Heart left ventricle (tissue), 16 donors: Measurements from ENCODE around the gene RNF34. TPM values are rescaled to one million over a fixed set of nuclear protein-coding genes. Genes with fewer than 3 reads are reported as not detected.
"Not testable (repeated sequence)": the region's sequence is repeated elsewhere in the genome, so short reads cannot be mapped to it uniquely, and the experiment has no call there.

Experiments
- ATAC-seq, 4 donors: fragments of 200-7000 bp; cut with Tn5 transposase; one replicate each; pipeline ENCODE4 v1.9.1; 2020 to 2022; ENCODE audit warnings: moderate library complexity in 4 of 4, mild to moderate bottlenecking in 3 of 4, moderate number of reproducible peaks in 1 of 4
- DNase-seq, 5 donors: peaks; one replicate each; pipeline ENCODE4 v3.0.0-alpha.2; 2020
- H3K27ac ChIP-seq, 12 donors: fragments of 200-600 bp; sonication (generic) in 4 of 12; one replicate each; pipeline versions ENCODE4 v1.5.0 to v1.8.0; 2016 to 2022; ENCODE audit warnings: mild to moderate bottlenecking in 2 of 12
- H3K27me3 ChIP-seq, 9 donors: fragments of 200-600 bp; sonication (generic) in 2 of 9; one replicate each; pipeline versions ENCODE4 v1.5.1 to v1.8.0; 2016 to 2022; ENCODE audit warnings: mild to moderate bottlenecking in 3 of 9
- H3K36me3 ChIP-seq, 9 donors: fragments of 200-600 bp; sonication (generic) in 2 of 9; one replicate each; pipeline versions ENCODE4 v1.5.0 to v1.8.0; 2018 to 2022; ENCODE audit warnings: mild to moderate bottlenecking in 2 of 9
- H3K4me1 ChIP-seq, 12 donors: fragments of 200-600 bp; sonication (generic) in 4 of 12; one replicate each; pipeline versions ENCODE4 v1.5.0 to v1.8.0; 2016 to 2022; ENCODE audit warnings: mild to moderate bottlenecking in 3 of 12
- H3K4me3 ChIP-seq, 12 donors: fragments of 200-600 bp; sonication (generic) in 4 of 12; one replicate each; pipeline versions ENCODE4 v1.5.0 to v1.8.0; 2017 to 2022; ENCODE audit warnings: mild to moderate bottlenecking in 9 of 12, moderate library complexity in 4 of 12
- H3K9me3 ChIP-seq, 12 donors: fragments of 200-600 bp; sonication (generic) in 4 of 12; one replicate each; pipeline versions ENCODE4 v1.5.0 to v1.8.0; 2016 to 2022; ENCODE audit warnings: mild to moderate bottlenecking in 1 of 12
- POLR2A ChIP-seq, 2 donors: fragments of 450-650 bp; IDR thresholded peaks; one replicate each; pipeline ENCODE4 v1.6.1; 2017; ENCODE audit warnings: antibody characterized with exemption in 2 of 2, mild to moderate bottlenecking in 2 of 2, moderate library complexity in 2 of 2
- WGBS, 4 donors: extraction: QIAGEN DNeasy Blood & Tissue Kit in 2 of 4; methylation state at CpG; one replicate each; pipeline versions ENCODE4 v1.1.5 to v1.1.7; 2013 to 2018; 5-methylcytosine and 5-hydroxymethylcytosine counted together
- intact Hi-C, 10 donors: fragments of 100-400 bp; cut with DNase I; formaldehyde crosslinking; loops; one replicate each; pipeline versions ENCODE4 v1.11.1 to v1.14.2; 2022
- polyA plus RNA-seq, 2 donors: library from polyadenylated mRNA; stranded (reverse); fragments of 200-250 nt; gene quantifications; one replicate each; pipeline ENCODE4 v1.2.3, GENCODE V29; 2013
- total RNA-seq, 9 donors: library from RNA; depleted of rRNA in 2 of 9; stranded (reverse); fragments of >200 nt in 2 of 9; fragmentation: NEBNext Ultra II Directional in 3 of 9; extraction: Animal tissue kit (Norgen Biotek cat#: 25700) in 3 of 9; gene quantifications; one replicate each; pipeline versions ENCODE4 v1.1.0 to v1.2.4, GENCODE V29; 2016 to 2023
- TF ChIP-seq, protein P1 (sequence below), 12 donors: fragments of 200-600 bp; sonication (generic) in 4 of 12; IDR thresholded peaks; one replicate each; pipeline versions ENCODE4 v1.5.0 to v1.8.0; 2018 to 2022; ENCODE audit warnings: antibody characterized with exemption in 12 of 12, mild to moderate bottlenecking in 5 of 12
- donor health status: ischemic (EF 13 %, LVEDD 7.1; RV severe dilation, severe dysfunction).
- donor health status: healthy with polysubstance abuse.
- donor health status: DM: no; HTN: yes; CAD: no.
- donor health status: DM: no; HTN: no; CAD: no.
- donor health status: ischemic (EF 25% LVEDD 6.9; RV normal size, moderate dysfunction).
- donor health status: ischemic (EF 25% LVEDD 5.7; RV mildly dilated, moderate dysfunction).
- donor health status: healthy.
- donor health status: DM: yes; HTN: yes; CAD: no.
- donor health status: ischemic (EF 35%, LVEDD 5.7; RV mildly dilated, moderate dysfunction).
- donor health status: nonischemic (EF 11% LVEDD 7.7; RV severe dilation, severe dysfunction).
- donor health status: DM: yes; HTN: yes; CAD: no.
- donor health status: PGD.
- donor health status: ischemic (EF 29% LVEDD 5.4; RV normal size, mild dysfunction).
- donor health status: nonischemic (EF 23%, LVEDD 6.1; RV moderate dilation, normal function).

The RNF34 gene
- total and polyA plus RNA-seq, 11 donors, result 19.3 to 31.5 (median 25.7) TPM

DNA sequence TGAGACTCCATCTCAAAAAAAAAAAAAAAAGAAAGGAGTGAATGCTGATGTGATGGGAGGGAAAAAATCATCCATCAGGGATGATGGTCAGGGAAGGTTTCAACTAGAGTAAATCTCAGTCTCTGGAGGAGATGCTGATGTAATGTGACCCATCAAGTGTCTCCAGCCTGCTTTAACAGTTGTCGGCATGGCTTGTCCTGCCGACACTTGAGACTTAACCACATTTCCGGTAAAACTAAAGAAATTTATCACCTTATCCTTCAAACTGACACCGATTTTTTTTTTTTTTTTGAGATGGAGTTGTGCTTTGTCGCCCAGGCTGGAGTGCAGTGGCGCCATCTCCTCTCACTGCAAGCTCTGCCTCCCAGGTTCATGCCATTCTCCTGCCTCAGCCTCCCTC lies 26.2 kb upstream of the RNF34 start:
- TF ChIP-seq POLR2A (IDR thresholded peaks at IDR 0.05), result no peak
- TF ChIP-seq, protein P1, sequence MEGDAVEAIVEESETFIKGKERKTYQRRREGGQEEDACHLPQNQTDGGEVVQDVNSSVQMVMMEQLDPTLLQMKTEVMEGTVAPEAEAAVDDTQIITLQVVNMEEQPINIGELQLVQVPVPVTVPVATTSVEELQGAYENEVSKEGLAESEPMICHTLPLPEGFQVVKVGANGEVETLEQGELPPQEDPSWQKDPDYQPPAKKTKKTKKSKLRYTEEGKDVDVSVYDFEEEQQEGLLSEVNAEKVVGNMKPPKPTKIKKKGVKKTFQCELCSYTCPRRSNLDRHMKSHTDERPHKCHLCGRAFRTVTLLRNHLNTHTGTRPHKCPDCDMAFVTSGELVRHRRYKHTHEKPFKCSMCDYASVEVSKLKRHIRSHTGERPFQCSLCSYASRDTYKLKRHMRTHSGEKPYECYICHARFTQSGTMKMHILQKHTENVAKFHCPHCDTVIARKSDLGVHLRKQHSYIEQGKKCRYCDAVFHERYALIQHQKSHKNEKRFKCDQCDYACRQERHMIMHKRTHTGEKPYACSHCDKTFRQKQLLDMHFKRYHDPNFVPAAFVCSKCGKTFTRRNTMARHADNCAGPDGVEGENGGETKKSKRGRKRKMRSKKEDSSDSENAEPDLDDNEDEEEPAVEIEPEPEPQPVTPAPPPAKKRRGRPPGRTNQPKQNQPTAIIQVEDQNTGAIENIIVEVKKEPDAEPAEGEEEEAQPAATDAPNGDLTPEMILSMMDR (IDR thresholded peaks at IDR 0.05), result no peak
- intact Hi-C loops, result no loop called here
- Histone ChIP-seq H3K36me3 (no peaks in the 10 kb centered on the region), H3K27ac (no peak overlapping the region), H3K9me3 (no peaks in the 10 kb centered on the region), H3K4me3 (no peak overlapping the region), H3K4me1 (no peaks in the 10 kb centered on the region), H3K27me3 (peaks cover 0 to under 1% (median 0%) of the 10 kb centered on the region in 9 donors)
- ATAC-seq, result no peak
- 90 to 95% (median 92%) methylated on average over 6 of the region's 6 CpGs for WGBS, 4 donors
- no peak for DNase-seq

DNA sequence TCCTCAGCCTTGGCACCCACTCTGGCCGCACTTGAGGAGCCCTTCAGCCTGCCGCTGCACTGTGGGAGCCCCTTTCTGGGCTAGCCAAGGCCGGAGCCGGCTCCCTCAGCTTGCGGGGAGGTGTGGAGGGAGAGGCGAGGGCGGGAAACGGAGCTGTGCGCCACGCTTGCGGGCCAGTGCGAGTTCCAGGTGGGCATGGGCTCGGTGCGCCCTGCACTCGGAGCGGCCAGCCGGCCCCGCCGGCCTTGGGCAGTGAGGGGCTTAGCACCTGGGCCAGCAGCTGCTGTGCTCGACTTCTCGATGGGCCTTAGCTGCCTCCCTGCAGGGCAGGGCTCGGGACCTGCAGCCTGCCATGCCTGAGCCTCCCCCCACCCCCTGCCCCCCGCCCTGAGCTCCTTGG lies 25.6 kb upstream of the RNF34 start:
- ATAC-seq, H3K27ac ChIP-seq, H3K9me3 ChIP-seq, intact Hi-C loops, H3K4me1 ChIP-seq, DNase-seq, H3K4me3 ChIP-seq, H3K36me3 ChIP-seq, H3K27me3 ChIP-seq: not testable (repeated sequence)
- 92 to 99% (median 95%) methylated on average over 14 to 23 of the region's 23 CpGs; no CpG with 5 or more reads in 1 of the 4 donors for WGBS, 4 donors

DNA sequence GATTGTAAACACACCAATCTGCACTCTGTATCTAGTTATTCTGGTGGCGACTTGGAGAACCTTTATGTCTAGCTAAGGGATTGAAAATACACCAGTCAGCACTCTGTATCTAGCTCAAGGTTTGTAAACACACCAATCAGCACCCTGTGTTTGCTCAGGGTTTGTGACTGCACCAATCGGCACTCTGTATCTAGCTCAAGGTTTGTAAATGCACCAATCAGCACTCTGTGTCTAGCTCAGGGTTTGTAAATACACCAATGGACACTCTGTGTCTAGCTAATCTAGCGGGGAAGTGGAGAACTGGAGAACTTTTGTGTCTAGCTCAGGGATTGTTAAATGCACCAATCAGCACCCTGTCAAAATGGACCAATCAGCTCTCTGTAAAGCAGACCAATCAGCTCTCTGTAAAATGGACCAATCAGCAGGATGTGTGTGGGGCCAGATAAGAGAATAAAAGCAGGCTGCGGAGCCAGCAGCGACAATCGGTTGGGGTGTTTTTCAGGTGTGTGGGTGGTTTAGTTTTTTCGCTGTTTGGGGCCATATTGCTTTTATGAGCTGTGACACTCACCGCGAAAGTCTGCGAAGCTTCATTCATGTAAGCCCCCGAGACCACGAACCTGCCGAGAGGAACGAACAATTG lies 24.9 kb upstream of the RNF34 start:
- H3K27ac ChIP-seq, H3K4me1 ChIP-seq, DNase-seq, H3K4me3 ChIP-seq, H3K36me3 ChIP-seq, H3K9me3 ChIP-seq, ATAC-seq, H3K27me3 ChIP-seq, intact Hi-C loops: not testable (repeated sequence)
- 80 to 93% (median 87%) methylated on average over 14 of the region's 14 CpGs for WGBS, 4 donors

DNA sequence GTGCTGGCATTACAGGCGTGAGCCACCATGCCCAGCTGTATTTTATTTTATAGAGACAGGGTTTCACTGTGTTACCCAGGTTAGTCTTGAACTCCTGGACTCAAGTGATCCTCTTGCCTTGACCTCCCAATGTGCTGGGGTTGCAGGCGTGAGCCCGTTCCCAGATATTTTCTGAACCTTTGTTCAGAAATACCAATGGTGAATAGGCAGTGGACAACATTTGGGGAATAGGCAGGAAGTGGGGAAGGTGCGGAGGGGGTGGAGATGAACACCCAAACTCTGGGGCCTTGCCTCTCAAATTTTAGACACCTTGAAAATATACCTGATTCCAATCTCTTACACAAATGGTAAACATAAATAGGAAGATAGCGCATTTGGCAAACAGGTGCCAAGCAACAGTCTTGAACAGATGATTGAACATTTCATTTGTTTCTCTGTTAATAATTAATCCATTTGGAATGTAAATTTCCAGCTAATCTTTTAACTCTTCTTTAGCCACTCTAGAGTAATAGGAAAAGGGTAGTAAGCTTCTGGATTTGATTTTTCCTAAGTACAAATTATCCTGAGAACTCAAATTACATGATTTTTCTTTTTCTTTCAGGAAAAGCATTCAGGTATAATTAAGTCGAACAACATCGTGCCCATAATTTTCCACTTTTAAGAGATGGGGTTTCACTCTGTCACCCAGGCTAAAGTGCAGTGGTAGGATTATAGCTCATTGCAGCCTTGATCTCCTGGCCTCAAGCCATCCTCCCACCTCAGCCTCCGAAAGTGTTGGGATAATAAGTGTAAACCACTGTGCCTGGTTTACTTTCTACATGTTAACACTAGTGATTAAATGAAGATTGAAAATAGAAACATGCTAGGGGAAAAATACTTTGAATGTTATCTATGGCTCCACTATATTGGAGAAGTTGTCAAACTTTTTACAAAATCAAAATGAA lies 22.9 kb upstream of the RNF34 start:
- DNase-seq (no peak), ATAC-seq (no peak)
- no peak overlapping the region for H3K4me3 ChIP-seq
- intact Hi-C loops, result no loop called here
- 89 to 91% (median 89%) methylated on average over 8 of the region's 8 CpGs for WGBS, 4 donors
- H3K27me3 ChIP-seq, result no peaks in the 10 kb centered on the region
- no peaks in the 10 kb centered on the region for H3K4me1 ChIP-seq
- H3K9me3 ChIP-seq, result no peaks in the 10 kb centered on the region
- no peaks in the 10 kb centered on the region for H3K36me3 ChIP-seq
- TF ChIP-seq POLR2A (IDR thresholded peaks at IDR 0.05), result no peak
- TF ChIP-seq, protein P1 (IDR thresholded peaks at IDR 0.05), result no peak
- no peak overlapping the region for H3K27ac ChIP-seq

DNA sequence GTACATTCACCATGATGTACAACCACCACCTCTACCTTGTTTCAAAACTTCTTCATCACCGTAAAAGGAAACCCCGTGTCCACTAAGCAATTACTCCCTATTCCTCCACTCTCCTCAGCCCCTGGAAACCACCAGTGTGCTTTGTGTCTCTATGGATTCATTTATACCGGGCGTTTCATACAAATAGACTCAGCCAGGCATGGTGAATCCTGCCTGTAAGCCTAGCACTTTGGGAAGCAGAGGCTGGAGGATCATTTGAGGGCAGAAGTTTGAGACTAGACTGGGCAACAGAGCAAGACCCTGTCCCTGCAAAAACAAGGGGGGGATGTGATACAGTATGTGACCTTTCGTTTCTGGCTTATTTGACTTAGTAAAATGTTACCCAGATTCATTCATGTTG lies 21.2 kb upstream of the RNF34 start:
- Histone ChIP-seq H3K4me3 (no peak overlapping the region), H3K9me3 (no peaks in the 10 kb centered on the region), H3K36me3 (no peaks in the 10 kb centered on the region), H3K27me3 (no peaks in the 10 kb centered on the region), H3K4me1 (no peaks in the 10 kb centered on the region), H3K27ac (no peak overlapping the region)
- intact Hi-C loops, result no loop called here
- DNase-seq, result no peak
- no peak for ATAC-seq
- WGBS, 4 donors, result 72 to 81% (median 77%) methylated on average over 5 of the region's 5 CpGs
- TF ChIP-seq POLR2A (IDR thresholded peaks at IDR 0.05), result no peak
- TF ChIP-seq, protein P1 (IDR thresholded peaks at IDR 0.05), result no peak
